Hepatocyte (in vitro differentiated cells): Measurements from ENCODE around the gene SEZ6.

Experiments used
- CTCF ChIP-seq: fragments of 200-600 bp; sonication (generic); IDR thresholded peaks from 2 replicates; pipeline ENCODE4 v1.5.1; 2016; ENCODE audit warnings: antibody characterized with exemption, mild to moderate bottlenecking; ENCODE audit not compliant: poor library complexity
- EZH2 ChIP-seq: fragments of 200-600 bp; sonication (generic); IDR thresholded peaks from 2 replicates; pipeline ENCODE4 v1.6.1; 2016; ENCODE audit warnings: antibody characterized with exemption, mild to moderate bottlenecking, borderline replicate concordance
- EZH2phosphoT487 ChIP-seq: fragments of 200-600 bp; sonication (generic); IDR thresholded peaks from one replicate; pipeline ENCODE4 v1.6.1; 2018; ENCODE audit warnings: antibody characterized with exemption, mild to moderate bottlenecking, low read depth, moderate library complexity; ENCODE audit not compliant: unreplicated experiment, severe bottlenecking

- TF ChIP-seq CTCF = no peak
- TF ChIP-seq EZH2 = no peak
- no peak for TF ChIP-seq EZH2phosphoT487
Observed at GRCh38 chr17:29046473-29046839, 40.6 kb upstream of the SEZ6 start.
